AG10803 (cell line): ENCODE data around the gene TRMT10B.
A peak's percentile ranks its signal among the peaks of the same experiment; 100 is the strongest.

ENCODE experiments used
- DNase-seq: peaks from one replicate; pipeline ENCODE4 v3.0.0; 2010; ENCODE audit warnings: low read depth
- H3K4me3 ChIP-seq: 2 replicates; pipeline ENCODE4 v1.5.1; 2011; ENCODE audit warnings: mild to moderate bottlenecking, low read length, control low read depth
- TF ChIP-seq, protein P1 (sequence below): conservative IDR thresholded peaks from 2 replicates; pipeline ENCODE4 v1.5.1; 2011; ENCODE audit warnings: mild to moderate bottlenecking, low read length, control low read depth, inconsistent platforms

The TRMT10B gene, protein sequence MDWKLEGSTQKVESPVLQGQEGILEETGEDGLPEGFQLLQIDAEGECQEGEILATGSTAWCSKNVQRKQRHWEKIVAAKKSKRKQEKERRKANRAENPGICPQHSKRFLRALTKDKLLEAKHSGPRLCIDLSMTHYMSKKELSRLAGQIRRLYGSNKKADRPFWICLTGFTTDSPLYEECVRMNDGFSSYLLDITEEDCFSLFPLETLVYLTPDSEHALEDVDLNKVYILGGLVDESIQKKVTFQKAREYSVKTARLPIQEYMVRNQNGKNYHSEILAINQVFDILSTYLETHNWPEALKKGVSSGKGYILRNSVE

DNA sequence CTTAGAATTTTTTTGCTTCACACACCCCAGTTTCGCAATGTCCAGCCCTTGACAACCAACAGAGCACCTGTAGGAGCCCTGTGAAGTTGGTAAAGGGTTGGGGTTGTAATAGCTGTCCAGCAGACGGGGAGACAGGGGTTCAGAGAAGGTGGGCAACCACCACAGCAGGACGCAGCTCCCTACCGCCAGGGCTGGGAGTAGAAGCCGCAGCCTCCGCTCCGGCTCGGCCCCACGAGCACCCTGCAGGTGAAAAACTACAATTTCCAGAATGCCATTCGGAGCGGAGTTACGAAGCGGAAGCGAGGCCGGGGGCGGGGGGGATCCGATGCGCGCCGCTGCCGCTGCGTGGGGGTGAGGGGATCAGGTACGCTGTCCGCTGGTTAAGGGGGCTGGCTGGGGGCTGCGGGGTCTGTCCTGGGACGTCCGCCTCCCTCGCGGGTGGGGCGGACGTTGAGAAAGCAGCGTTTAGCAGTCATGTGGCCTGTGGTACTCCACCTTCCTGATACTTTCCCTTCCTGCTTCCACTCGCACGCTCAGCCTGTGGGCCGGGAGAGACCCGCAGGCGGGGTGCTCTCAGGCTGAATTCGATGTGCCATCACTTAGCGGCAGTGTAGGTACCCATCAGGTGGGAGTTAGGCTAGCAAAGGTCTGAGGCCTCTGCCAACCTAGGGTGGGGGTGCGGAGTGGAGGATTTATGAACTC, at the start of gene TRMT10B:
TSS of gene TRMT10B (plus strand) at position 317 of the 702 bp plus-strand sequence. CDS start 8,127 bp downstream, outside the sequence.
- DNase-seq: peak; percentile 62
- TF ChIP-seq, protein P1, sequence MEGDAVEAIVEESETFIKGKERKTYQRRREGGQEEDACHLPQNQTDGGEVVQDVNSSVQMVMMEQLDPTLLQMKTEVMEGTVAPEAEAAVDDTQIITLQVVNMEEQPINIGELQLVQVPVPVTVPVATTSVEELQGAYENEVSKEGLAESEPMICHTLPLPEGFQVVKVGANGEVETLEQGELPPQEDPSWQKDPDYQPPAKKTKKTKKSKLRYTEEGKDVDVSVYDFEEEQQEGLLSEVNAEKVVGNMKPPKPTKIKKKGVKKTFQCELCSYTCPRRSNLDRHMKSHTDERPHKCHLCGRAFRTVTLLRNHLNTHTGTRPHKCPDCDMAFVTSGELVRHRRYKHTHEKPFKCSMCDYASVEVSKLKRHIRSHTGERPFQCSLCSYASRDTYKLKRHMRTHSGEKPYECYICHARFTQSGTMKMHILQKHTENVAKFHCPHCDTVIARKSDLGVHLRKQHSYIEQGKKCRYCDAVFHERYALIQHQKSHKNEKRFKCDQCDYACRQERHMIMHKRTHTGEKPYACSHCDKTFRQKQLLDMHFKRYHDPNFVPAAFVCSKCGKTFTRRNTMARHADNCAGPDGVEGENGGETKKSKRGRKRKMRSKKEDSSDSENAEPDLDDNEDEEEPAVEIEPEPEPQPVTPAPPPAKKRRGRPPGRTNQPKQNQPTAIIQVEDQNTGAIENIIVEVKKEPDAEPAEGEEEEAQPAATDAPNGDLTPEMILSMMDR: 0 out of 2 replicates have a peak, but pooled peaks have one; percentile 5
- peak within 1 kb of the TSS; percentile 96 for H3K4me3 ChIP-seq

DNA sequence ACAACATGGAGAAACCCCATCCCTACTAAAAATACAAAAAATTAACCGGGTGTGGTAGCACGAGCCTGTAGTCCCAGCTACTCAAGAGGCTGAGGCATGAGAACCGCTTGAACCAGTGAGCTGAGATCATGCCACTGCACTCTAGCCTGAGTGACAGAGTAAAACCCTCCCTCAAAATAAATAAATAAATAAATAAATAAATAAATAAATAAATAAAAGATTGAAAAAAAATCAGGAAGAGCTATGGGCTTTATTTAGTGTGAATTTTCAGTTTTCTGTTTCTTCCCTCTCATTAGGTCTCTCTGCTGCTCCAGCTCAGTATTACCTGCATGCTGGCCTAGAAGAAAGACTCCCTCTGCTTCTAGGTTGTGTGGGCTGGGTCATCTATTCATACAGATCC, 47.8 kb upstream of the TRMT10B start:
- DNase-seq: no peak
- TF ChIP-seq, protein P1: no peak
- H3K4me3 ChIP-seq: no peak overlapping the region

DNA sequence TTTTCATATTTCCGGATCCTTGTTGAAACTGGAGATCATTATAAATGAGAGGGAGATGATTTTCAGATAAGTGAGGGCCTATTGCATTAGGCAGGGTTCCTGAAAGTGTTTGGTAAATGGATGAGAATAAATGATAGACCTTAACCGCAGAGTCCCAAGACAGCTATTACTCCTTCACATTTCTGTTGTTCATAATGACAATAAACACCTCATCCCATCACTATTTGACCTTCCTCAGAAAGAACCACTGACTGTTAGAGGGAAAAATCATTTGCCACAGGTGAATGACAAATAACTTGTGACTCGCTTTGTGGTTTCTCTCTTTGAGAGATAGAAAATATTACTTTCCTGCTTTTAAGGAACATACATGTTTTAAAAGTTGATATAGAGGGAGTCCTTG, 47.3 kb upstream of the TRMT10B start:
- DNase-seq: peak; percentile 21
- TF ChIP-seq, protein P1: no peak

DNA sequence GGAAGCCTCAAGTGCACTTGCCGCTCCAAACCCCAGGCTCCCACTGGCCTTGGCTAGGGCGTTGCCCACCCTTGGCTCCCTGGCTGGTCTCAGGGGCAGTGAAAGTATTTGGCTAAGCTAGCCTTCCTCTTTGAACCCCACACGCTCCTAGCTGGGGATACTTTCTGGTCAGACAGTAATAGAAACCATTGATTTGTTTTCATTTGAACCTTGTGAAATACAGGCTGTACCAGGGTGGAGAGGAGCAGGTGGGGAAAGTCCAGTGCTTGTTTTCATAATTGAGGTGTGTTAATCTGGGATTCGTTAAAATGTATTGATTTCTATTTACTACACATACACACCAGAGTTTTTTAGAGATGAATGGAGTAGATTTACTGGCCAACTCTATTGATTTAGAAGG, 45.9 kb upstream of the TRMT10B start:
- no peak for DNase-seq
- TF ChIP-seq, protein P1: no peak

More for the DNA sequence above, 47.3 kb upstream of the TRMT10B start:
- H3K4me3 ChIP-seq: no peak overlapping the region

DNA sequence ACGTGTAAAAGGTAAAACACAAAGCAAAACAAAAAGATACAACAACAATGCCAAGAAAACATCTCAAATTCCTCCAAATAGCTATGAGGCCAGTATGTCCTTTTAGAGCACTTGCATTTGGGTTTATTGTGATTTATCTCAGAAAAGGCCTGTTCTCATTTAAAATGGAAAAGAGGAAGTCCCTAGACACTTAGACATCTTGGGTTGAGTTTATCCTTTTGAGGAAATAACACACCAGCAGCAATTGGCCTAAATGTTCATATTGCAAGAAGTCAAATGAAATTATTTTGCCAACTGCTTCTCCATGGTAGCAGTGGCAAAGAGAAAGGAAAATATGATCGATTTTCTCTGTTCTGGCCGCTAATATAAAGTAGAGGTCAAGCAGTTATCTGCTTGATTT, 43.6 kb upstream of the TRMT10B start:
- DNase-seq: no peak
- no peak overlapping the region for H3K4me3 ChIP-seq
- TF ChIP-seq, protein P1: no peak

More for the DNA sequence above, 45.9 kb upstream of the TRMT10B start:
- H3K4me3 ChIP-seq: no peak overlapping the region

DNA sequence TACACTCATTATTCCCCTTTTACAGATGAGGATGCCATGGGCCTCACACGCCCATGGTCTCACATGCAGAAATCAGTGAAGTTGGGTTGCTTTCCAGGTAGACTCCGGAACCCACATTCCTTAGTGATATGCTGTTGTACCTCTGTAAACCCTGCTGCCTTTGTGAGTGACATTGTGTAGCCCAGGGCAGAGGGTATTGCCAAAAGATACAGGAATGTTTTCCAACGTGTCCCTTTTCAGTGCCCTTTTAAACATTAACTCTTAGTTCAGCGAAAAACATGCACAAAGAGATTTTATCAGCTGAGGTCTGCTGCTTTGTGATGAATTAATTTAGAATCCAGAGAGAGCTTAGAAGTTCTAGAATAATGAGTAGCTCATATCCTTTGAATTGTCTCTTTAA, 38.3 kb upstream of the TRMT10B start:
- H3K4me3 ChIP-seq: no peak overlapping the region
- DNase-seq: no peak
- TF ChIP-seq, protein P1: no peak
